DND-41 (cell line): Measurements from ENCODE around the gene SLC39A9.

Experiments
- ATAC-seq: fragments of 200-7000 bp; cut with Tn5 transposase; 3 replicates; pipeline ENCODE4 v1.9.1; 2021; ENCODE audit warnings: low read depth; ENCODE audit not compliant: insufficient read depth
- DNase-seq: peaks from one replicate; pipeline ENCODE4 v3.0.0-alpha.2; 2020
- H2AFZ ChIP-seq: 2 replicates; pipeline ENCODE4 v1.6.0; 2012; ENCODE audit warnings: low read depth, low read length
- H3K27ac ChIP-seq: 2 replicates; pipeline ENCODE4 v1.5.1; 2012; ENCODE audit warnings: low read length, inconsistent platforms
- H3K27me3 ChIP-seq: fragments of 200-600 bp; sonication (generic); 2 replicates; pipeline ENCODE4 v1.6.0; 2012; ENCODE audit warnings: low read length, mild to moderate bottlenecking, inconsistent platforms; ENCODE audit not compliant: insufficient read depth, poor library complexity
- H3K36me3 ChIP-seq: 2 replicates; pipeline ENCODE4 v1.5.1; 2012; ENCODE audit warnings: low read length, inconsistent platforms; ENCODE audit not compliant: insufficient read depth
- H3K4me1 ChIP-seq: 2 replicates; pipeline ENCODE4 v1.5.1; 2012; ENCODE audit warnings: mild to moderate bottlenecking, low read length; ENCODE audit not compliant: insufficient read depth
- H3K4me2 ChIP-seq: 2 replicates; pipeline ENCODE4 v1.6.0; 2012; ENCODE audit warnings: mild to moderate bottlenecking, moderate library complexity, low read length, inconsistent platforms; ENCODE audit not compliant: insufficient read depth
- H3K4me3 ChIP-seq, 2 experiments: fragments of 200-600 bp in 1 of 2; shearing (Covaris generic) in 1 of 2; 2 replicates each; pipeline ENCODE4 v1.5.1; 2012 to 2016; ENCODE audit warnings: inconsistent platforms in 2 of 2, low read length in 2 of 2, mild to moderate bottlenecking in 2 of 2, low read depth in 1 of 2, moderate library complexity in 1 of 2
- H3K79me2 ChIP-seq: 2 replicates; pipeline ENCODE4 v1.6.0; 2012; ENCODE audit warnings: low read length, inconsistent platforms; ENCODE audit not compliant: insufficient read depth
- H3K9ac ChIP-seq: 2 replicates; pipeline ENCODE4 v1.6.0; 2012; ENCODE audit warnings: low read depth, mild to moderate bottlenecking, inconsistent platforms, low read length, moderate library complexity
- H3K9me3 ChIP-seq: 2 replicates; pipeline ENCODE4 v1.5.1; 2012; ENCODE audit warnings: low read length, moderate library complexity, mild to moderate bottlenecking, inconsistent platforms; ENCODE audit not compliant: insufficient read depth, severe bottlenecking
- H4K20me1 ChIP-seq: 2 replicates; pipeline ENCODE4 v1.6.0; 2012; ENCODE audit warnings: low read length; ENCODE audit not compliant: insufficient read depth
- EZH2 ChIP-seq: IDR thresholded peaks from 3 replicates; pipeline ENCODE4 v1.6.1; 2012; ENCODE audit warnings: borderline replicate concordance, low read depth, mild to moderate bottlenecking, moderate library complexity, low read length, inconsistent platforms; ENCODE audit not compliant: severe bottlenecking
- TF ChIP-seq, protein P1 (sequence below): IDR thresholded peaks from 2 replicates; pipeline ENCODE4 v1.5.1; 2012; ENCODE audit warnings: borderline replicate concordance, low read length, moderate library complexity, mild to moderate bottlenecking; ENCODE audit not compliant: poor library complexity, severe bottlenecking; ENCODE audit errors: extremely low read depth

Gene SLC39A9

DNA sequence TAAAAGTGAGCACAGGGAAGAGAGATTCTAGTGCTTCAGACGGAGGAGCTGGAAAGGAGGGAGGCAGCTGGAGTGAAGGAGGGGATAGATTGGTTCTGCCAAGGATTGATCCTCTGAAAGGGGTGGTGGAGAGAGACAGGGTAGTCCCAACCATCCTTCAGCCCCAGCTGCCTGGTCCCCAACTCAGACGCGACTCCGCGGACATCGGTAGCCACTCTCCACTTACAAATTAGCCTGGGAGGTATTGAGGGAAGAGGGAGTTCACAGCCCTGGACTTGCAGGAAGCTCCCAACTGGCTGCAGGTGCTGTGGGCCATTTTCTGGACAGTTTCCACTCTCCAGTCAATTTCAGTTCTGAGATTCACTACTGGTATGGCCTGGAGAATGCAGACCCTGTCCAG is 87.2 kb downstream of the SLC39A9 start:
- Histone ChIP-seq H3K4me3 (no peak overlapping the region), H3K27me3 (no peaks in the 10 kb centered on the region), H3K4me2 (no peak overlapping the region), H4K20me1 (no peaks in the 10 kb centered on the region), H3K36me3 (no peaks in the 10 kb centered on the region), H3K27ac (no peak overlapping the region), H3K4me1 (no peaks in the 10 kb centered on the region), H3K9ac (no peak overlapping the region), H2AFZ (no peak overlapping the region), H3K9me3 (no peaks in the 10 kb centered on the region), H3K79me2 (no peaks in the 10 kb centered on the region)
- TF ChIP-seq, protein P1, sequence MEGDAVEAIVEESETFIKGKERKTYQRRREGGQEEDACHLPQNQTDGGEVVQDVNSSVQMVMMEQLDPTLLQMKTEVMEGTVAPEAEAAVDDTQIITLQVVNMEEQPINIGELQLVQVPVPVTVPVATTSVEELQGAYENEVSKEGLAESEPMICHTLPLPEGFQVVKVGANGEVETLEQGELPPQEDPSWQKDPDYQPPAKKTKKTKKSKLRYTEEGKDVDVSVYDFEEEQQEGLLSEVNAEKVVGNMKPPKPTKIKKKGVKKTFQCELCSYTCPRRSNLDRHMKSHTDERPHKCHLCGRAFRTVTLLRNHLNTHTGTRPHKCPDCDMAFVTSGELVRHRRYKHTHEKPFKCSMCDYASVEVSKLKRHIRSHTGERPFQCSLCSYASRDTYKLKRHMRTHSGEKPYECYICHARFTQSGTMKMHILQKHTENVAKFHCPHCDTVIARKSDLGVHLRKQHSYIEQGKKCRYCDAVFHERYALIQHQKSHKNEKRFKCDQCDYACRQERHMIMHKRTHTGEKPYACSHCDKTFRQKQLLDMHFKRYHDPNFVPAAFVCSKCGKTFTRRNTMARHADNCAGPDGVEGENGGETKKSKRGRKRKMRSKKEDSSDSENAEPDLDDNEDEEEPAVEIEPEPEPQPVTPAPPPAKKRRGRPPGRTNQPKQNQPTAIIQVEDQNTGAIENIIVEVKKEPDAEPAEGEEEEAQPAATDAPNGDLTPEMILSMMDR: no peak
- TF ChIP-seq EZH2: no peak
- ATAC-seq (no peak), DNase-seq (no peak)

DNA sequence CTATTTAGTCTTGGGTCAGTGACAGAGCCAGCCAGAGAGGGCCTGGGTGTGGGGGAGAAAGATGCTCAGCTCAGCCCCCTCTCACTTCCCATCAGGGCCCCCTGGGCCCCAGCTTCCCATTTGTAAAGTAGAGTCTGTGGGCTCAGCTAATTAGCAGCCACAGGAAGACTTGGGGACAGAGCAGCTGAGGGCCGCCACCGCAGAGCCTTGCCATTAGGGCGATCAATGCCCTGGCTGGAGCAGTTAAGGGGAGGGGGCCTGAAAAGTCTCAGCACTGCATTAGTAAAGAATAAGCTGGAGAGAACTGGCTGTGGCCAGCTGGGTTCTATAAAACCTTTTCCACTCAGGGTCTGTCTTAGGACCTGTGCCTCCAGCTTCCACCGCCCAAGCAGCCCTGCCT is 88.7 kb downstream of the SLC39A9 start:
- Histone ChIP-seq H3K4me2 (no peak overlapping the region), H4K20me1 (no peaks in the 10 kb centered on the region), H3K4me1 (no peaks in the 10 kb centered on the region), H3K79me2 (no peaks in the 10 kb centered on the region), H3K4me3 (no peak overlapping the region), H3K9ac (no peak overlapping the region), H3K9me3 (no peaks in the 10 kb centered on the region), H2AFZ (no peak overlapping the region), H3K36me3 (no peaks in the 10 kb centered on the region), H3K27me3 (no peaks in the 10 kb centered on the region), H3K27ac (no peak overlapping the region)
- TF ChIP-seq, protein P1: no peak
- TF ChIP-seq EZH2: no peak
- no peak for DNase-seq
- ATAC-seq: no peak

DNA sequence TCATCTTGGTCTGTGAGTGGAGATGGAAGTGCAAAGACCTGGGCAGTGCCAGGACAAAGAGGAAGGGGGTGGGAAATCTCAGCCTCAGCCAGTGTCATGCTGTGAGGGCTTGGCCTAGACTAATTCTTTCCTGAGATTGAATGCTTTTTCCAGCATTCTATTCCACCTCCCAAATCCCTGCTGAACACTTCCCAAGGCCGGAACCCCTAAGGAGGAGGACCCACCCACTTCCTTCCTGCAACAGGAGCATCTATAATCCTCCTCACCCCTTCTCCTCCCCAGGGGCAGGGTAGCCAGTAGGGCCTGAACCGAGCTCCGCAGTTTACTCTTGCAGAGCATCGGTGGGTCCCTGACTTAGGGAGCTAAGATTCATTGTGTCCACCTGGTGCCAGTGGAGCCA is 89.3 kb downstream of the SLC39A9 start:
- Histone ChIP-seq H3K27ac (no peak overlapping the region), H2AFZ (no peak overlapping the region), H3K27me3 (no peaks in the 10 kb centered on the region), H3K36me3 (no peaks in the 10 kb centered on the region), H3K9me3 (no peaks in the 10 kb centered on the region), H3K4me2 (no peak overlapping the region), H3K9ac (no peak overlapping the region), H3K79me2 (no peaks in the 10 kb centered on the region), H4K20me1 (no peaks in the 10 kb centered on the region), H3K4me3 (no peak overlapping the region), H3K4me1 (no peaks in the 10 kb centered on the region)
- ATAC-seq (no peak), DNase-seq (no peak)
- TF ChIP-seq EZH2: no peak
- TF ChIP-seq, protein P1: no peak

DNA sequence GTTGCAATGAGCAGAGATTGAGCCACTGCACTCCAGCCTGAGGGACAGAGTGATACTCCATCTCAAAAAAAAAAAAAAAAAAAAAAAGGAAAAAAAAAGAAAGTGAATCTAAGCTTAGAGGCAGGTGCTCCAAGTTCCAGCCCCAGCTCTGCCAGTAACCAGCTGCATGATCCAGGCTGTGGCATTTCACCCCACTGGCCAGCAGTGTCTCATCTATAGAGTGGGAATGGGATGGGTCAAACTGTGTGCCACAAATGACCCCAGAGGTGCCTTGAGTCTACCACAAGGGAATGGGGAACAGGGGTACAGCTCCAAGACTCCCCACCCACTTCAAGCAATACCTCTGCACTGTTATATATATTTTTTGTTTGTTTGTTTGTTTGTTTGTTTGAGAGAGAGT is 91.0 kb downstream of the SLC39A9 start:
- no peaks in the 10 kb centered on the region for H3K4me1 ChIP-seq
- H3K36me3 ChIP-seq: no peaks in the 10 kb centered on the region
- no peaks in the 10 kb centered on the region for H3K79me2 ChIP-seq
- H3K9me3 ChIP-seq: no peaks in the 10 kb centered on the region
- TF ChIP-seq, protein P1: no peak
- TF ChIP-seq EZH2: no peak
- H2AFZ ChIP-seq: no peak overlapping the region
- H3K27me3 ChIP-seq: no peaks in the 10 kb centered on the region
- no peak overlapping the region for H3K4me3 ChIP-seq
- H4K20me1 ChIP-seq: no peaks in the 10 kb centered on the region
- no peak overlapping the region for H3K4me2 ChIP-seq
- no peak overlapping the region for H3K9ac ChIP-seq
- no peak overlapping the region for H3K27ac ChIP-seq
- DNase-seq (no peak), ATAC-seq (no peak)
